ENCODE results near the gene ADGRA1. TPM values are rescaled to one million over a fixed set of nuclear protein-coding genes. Genes with fewer than 3 reads are reported as not detected.

ADGRA1 gene
- total and polyA plus RNA-seq, 7 donors = 0.05 to 0.84 (median 0.08) TPM; not detected in 2

DNA sequence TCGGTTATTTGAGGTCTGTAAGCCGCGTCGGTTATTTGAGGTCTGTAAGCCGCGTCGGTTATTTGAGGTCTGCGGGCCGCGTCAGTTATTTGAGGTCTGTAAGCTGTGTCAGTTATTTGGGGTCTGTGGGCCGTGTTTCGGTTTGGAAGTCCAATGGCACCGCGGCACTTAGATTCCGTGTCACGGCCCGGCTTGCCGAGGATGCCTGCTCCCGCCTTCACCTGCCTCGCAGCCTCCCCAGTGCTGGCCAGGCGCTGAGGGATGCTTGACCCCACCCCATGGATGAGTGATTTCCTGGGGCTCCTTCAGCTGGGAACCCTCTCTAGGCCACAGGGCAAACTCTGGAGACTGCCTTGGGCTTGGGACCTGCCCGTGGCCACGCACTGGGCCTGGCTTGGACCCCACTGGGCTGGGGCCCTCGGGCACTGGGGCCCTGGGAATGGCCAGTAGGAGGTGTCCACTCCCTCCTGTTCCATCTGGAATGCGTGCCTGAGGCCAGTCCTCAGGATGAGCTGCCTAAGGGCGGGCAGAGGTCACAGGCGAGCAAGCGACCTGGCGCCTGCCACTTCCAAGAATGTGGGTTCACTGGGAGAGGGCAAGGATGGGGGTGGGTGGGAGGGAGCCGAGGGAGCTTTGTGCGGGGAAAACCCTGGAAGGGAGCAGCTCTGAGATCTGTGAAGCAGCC lies 25.6 kb downstream of the ADGRA1 start:
- intact Hi-C loops (cut with DNase I) = no loop called here
- DNase-seq = peak in 1 of 2 donors; percentile 23
- no peak for ATAC-seq

DNA sequence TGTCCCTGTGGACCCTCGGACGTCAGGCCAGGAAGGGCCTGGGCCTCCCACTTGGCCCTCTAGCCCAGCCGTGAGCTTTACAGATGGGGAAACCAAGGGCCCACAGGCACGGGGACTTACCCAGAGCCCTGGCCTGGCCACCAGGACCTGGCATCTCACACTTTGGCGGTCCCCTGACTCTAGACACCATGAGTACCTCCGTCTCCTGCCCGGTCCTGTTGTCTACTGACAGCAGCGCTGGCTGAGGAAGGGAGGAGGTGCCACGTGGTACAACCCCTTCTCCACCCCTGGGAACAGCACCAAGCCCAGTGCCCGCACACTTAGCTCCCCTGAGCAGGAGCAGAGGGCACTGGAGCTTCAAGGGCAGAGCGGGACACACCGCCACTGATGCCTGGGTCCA lies 26.1 kb downstream of the ADGRA1 start:
- Histone ChIP-seq H3K27ac (no peak overlapping the region), H3K36me3 (ENCODE audit: insufficient read depth in 1 of 2, low read depth in 1 of 2) (no peaks in the 10 kb centered on the region), H3K4me1 (peaks cover 22% of the 10 kb centered on the region), H3K27me3 (ENCODE audit: insufficient read depth in 3 of 3, low read length in 2 of 3) (no peaks in the 10 kb centered on the region), H3K9me3 (no peaks in the 10 kb centered on the region), H3K4me3 (no peak overlapping the region)
- DNase-seq (peak in 1 of 2 donors; percentile 49), ATAC-seq (no peak)
- TF ChIP-seq, protein P1, sequence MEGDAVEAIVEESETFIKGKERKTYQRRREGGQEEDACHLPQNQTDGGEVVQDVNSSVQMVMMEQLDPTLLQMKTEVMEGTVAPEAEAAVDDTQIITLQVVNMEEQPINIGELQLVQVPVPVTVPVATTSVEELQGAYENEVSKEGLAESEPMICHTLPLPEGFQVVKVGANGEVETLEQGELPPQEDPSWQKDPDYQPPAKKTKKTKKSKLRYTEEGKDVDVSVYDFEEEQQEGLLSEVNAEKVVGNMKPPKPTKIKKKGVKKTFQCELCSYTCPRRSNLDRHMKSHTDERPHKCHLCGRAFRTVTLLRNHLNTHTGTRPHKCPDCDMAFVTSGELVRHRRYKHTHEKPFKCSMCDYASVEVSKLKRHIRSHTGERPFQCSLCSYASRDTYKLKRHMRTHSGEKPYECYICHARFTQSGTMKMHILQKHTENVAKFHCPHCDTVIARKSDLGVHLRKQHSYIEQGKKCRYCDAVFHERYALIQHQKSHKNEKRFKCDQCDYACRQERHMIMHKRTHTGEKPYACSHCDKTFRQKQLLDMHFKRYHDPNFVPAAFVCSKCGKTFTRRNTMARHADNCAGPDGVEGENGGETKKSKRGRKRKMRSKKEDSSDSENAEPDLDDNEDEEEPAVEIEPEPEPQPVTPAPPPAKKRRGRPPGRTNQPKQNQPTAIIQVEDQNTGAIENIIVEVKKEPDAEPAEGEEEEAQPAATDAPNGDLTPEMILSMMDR (IDR thresholded peaks at IDR 0.05) = no peak
- intact Hi-C loops (cut with DNase I) = no loop called here
- 84 to 93% (median 86%) methylated on average over 11 to 12 of the region's 12 CpGs for WGBS, 3 donors

More for the DNA sequence above, 25.6 kb downstream of the ADGRA1 start:
- 93 to 94% (median 94%) methylated on average over 29 to 31 of the region's 31 CpGs for WGBS, 3 donors
- TF ChIP-seq, protein P1 (IDR thresholded peaks at IDR 0.05) = no peak
- Histone ChIP-seq H3K9me3 (no peaks in the 10 kb centered on the region), H3K27ac (no peak overlapping the region), H3K36me3 (ENCODE audit: insufficient read depth in 1 of 2, low read depth in 1 of 2) (no peaks in the 10 kb centered on the region), H3K4me1 (peaks cover 22% of the 10 kb centered on the region), H3K4me3 (no peak overlapping the region), H3K27me3 (ENCODE audit: insufficient read depth in 3 of 3, low read length in 2 of 3) (no peaks in the 10 kb centered on the region)

DNA sequence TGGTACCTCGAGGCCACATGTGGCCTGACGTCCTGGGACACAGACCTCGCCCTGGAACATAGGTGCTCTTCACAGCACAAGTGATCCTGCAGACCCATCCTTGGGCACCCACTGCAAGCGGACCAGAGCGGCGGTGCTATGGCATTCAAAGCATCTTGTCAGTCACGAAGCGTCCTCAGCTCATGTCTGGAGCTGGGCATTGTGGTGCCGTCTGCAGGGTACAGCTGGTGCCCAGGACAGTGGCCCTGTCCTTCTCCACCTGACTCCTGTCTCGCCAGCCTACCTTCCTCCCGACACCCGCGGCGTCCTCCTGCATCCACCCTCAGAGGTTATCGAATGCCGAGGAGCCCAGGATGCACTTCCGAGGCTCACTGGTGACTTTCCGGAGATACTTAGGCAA lies 26.5 kb downstream of the ADGRA1 start:
- ATAC-seq (no peak), DNase-seq (no peak)
- no peaks in the 10 kb centered on the region for H3K36me3 ChIP-seq (ENCODE audit: insufficient read depth in 1 of 2, low read depth in 1 of 2)
- H3K4me1 ChIP-seq = peaks cover 22% of the 10 kb centered on the region
- intact Hi-C loops (cut with DNase I) = no loop called here
- no peak overlapping the region for H3K27ac ChIP-seq
- H3K4me3 ChIP-seq = no peak overlapping the region
- 70 to 82% (median 81%) methylated on average over 18 of the region's 18 CpGs for WGBS, 3 donors
- TF ChIP-seq, protein P1 (IDR thresholded peaks at IDR 0.05) = no peak
- no peaks in the 10 kb centered on the region for H3K9me3 ChIP-seq
- H3K27me3 ChIP-seq (ENCODE audit: insufficient read depth in 3 of 3, low read length in 2 of 3) = no peaks in the 10 kb centered on the region

DNA sequence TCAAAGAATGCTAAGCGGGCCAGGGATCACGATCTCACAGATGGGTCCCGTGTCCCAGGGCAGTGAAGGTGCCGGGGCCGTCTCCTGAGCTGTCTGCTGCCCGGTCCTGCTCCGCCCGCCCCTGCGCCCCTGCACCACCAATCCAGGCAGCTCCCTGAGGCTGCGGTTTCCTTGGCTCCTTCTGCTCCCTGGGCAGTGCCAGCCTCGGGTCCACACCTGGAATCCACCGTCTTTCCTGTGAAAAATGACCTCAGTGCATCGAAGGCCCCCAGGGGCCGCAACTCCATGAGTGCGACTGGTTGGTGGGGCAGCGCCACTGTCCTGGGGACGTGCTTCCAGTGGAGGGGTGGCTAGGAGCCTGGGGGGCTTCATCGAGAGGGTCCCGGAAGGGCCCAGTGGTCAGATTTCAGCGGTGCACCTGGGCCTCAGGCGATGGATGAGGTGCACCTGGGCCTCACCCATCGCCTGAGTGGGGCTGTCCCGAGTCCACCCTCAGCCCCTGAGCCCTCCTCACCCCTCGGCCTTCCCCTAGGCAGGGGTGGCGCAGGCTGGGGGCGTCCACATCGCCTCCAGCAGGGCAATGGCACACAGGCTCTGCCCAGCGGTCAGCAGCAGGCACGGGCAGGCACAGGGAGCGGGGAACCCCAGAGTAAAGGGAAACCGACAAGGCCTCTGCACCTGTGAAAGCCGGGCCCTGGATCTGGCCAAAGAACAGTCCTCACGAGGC lies 27.2 kb downstream of the ADGRA1 start:
- DNase-seq (peak in 1 of 2 donors; percentile 38), ATAC-seq (no peak)
- intact Hi-C loops (cut with DNase I) = loop anchor here in 1 of 2 donors (5.0 kb wide), 1 partner anchor 278 kb away; no protein-coding TSS in a partner anchor
- no peak overlapping the region for H3K27ac ChIP-seq
- H3K9me3 ChIP-seq = no peaks in the 10 kb centered on the region
- no peak overlapping the region for H3K4me3 ChIP-seq
- peaks cover 16% of the 10 kb centered on the region for H3K4me1 ChIP-seq
- 79 to 86% (median 81%) methylated on average over 30 to 33 of the region's 33 CpGs for WGBS, 3 donors
- H3K36me3 ChIP-seq (ENCODE audit: insufficient read depth in 1 of 2, low read depth in 1 of 2) = no peaks in the 10 kb centered on the region
- no peaks in the 10 kb centered on the region for H3K27me3 ChIP-seq (ENCODE audit: insufficient read depth in 3 of 3, low read length in 2 of 3)
- TF ChIP-seq, protein P1 (IDR thresholded peaks at IDR 0.05) = no peak

All from psoas muscle (tissue), 8 donors.